Upper lobe of right lung (tissue), 1 donor: ENCODE results near the gene SGTA. TPM values are rescaled to one million over a fixed set of nuclear protein-coding genes. Genes with fewer than 3 reads are reported as not detected.
"Not testable (repeated sequence)": the region's sequence is repeated elsewhere in the genome, so short reads cannot be mapped to it uniquely, and the experiment has no call there.

ENCODE experiments used
- ATAC-seq: fragments of 200-7000 bp; cut with Tn5 transposase; one replicate; pipeline ENCODE4 v1.9.1; 2020; ENCODE audit warnings: mild to moderate bottlenecking, moderate library complexity
- DNase-seq: peaks from one replicate; pipeline ENCODE4 v3.0.0-alpha.2; 2020
- H3K27ac ChIP-seq: fragments of 200-600 bp; one replicate; pipeline ENCODE4 v1.8.0; 2022
- H3K27me3 ChIP-seq: fragments of 200-600 bp; one replicate; pipeline ENCODE4 v1.8.0; 2022; ENCODE audit warnings: mild to moderate bottlenecking
- H3K36me3 ChIP-seq: fragments of 200-600 bp; one replicate; pipeline ENCODE4 v1.8.0; 2022
- H3K4me1 ChIP-seq: fragments of 200-600 bp; one replicate; pipeline ENCODE4 v1.8.0; 2022
- H3K4me3 ChIP-seq: fragments of 200-600 bp; one replicate; pipeline ENCODE4 v1.8.0; 2022; ENCODE audit warnings: mild to moderate bottlenecking
- H3K9me3 ChIP-seq: fragments of 200-600 bp; one replicate; pipeline ENCODE4 v1.8.0; 2022
- CTCF ChIP-seq: fragments of 200-600 bp; IDR thresholded peaks from one replicate; pipeline ENCODE4 v1.8.0; 2022; ENCODE audit warnings: antibody characterized with exemption
- intact Hi-C: fragments of 100-400 bp; cut with DNase I; formaldehyde crosslinking; loops from one replicate; pipeline ENCODE4 v1.11.0; 2022
- total RNA-seq: library from RNA; stranded (reverse); fragmentation: NEBNext Ultra II Directional; extraction: Animal tissue kit (Norgen Biotek cat#: 25700); gene quantifications from one replicate; pipeline ENCODE4 v1.2.1, GENCODE V29; 2021
- donor health status: DM: no; HTN: yes; CAD: no; lungs with severe emphysema.

SGTA gene
- total RNA-seq, 1 donor from 2014 or later = 44.9 TPM

GRCh38 chr19:2714531-2715269, 68.4 kb downstream of the SGTA start:
- no peak overlapping the region for H3K27ac ChIP-seq
- no peak for TF ChIP-seq CTCF
- H3K27me3 ChIP-seq = peaks cover 1% of the 10 kb centered on the region
- H3K9me3 ChIP-seq = peaks cover 3% of the 10 kb centered on the region
- H3K4me1 ChIP-seq = no peaks in the 10 kb centered on the region
- ATAC-seq (no peak), DNase-seq (no peak)
- intact Hi-C loops = no loop called here
- H3K4me3 ChIP-seq = no peak overlapping the region
- H3K36me3 ChIP-seq = no peaks in the 10 kb centered on the region

- H3K4me3 ChIP-seq, H3K4me1 ChIP-seq, intact Hi-C loops, ATAC-seq, DNase-seq, H3K27me3 ChIP-seq, H3K36me3 ChIP-seq, H3K9me3 ChIP-seq, H3K27ac ChIP-seq: not testable (repeated sequence)
Observed at GRCh38 chr19:2714102-2714501, 69.0 kb downstream of the SGTA start.

- H3K4me3 ChIP-seq, H3K9me3 ChIP-seq, H3K36me3 ChIP-seq, intact Hi-C loops, H3K4me1 ChIP-seq, H3K27ac ChIP-seq, ATAC-seq, H3K27me3 ChIP-seq, DNase-seq: not testable (repeated sequence)
Observed at GRCh38 chr19:2713170-2713569, 69.9 kb downstream of the SGTA start.

- TF ChIP-seq CTCF = no peak
- H3K9me3 ChIP-seq = peaks cover 3% of the 10 kb centered on the region
- DNase-seq = no peak
- no peak overlapping the region for H3K27ac ChIP-seq
- H3K36me3 ChIP-seq = no peaks in the 10 kb centered on the region
- H3K4me3 ChIP-seq = no peak overlapping the region
- H3K4me1 ChIP-seq = no peaks in the 10 kb centered on the region
- ATAC-seq = no peak
- no peaks in the 10 kb centered on the region for H3K27me3 ChIP-seq
- intact Hi-C loops = no loop called here
Observed at GRCh38 chr19:2711875-2712205, 71.2 kb downstream of the SGTA start.

GRCh38 chr19:2711172-2711874, 71.8 kb downstream of the SGTA start:
- Histone ChIP-seq H3K9me3 (peaks cover 3% of the 10 kb centered on the region), H3K4me3 (no peak overlapping the region), H3K36me3 (no peaks in the 10 kb centered on the region), H3K27ac (no peak overlapping the region), H3K27me3 (no peaks in the 10 kb centered on the region), H3K4me1 (no peaks in the 10 kb centered on the region)
- intact Hi-C loops = no loop called here
- DNase-seq (no peak), ATAC-seq (peak; percentile 68)
- no peak for TF ChIP-seq CTCF

- DNase-seq (no peak), ATAC-seq (no peak)
- Histone ChIP-seq H3K4me3 (no peak overlapping the region), H3K27me3 (peaks cover 7% of the 10 kb centered on the region), H3K4me1 (no peaks in the 10 kb centered on the region), H3K36me3 (no peaks in the 10 kb centered on the region), H3K9me3 (no peaks in the 10 kb centered on the region), H3K27ac (no peak overlapping the region)
- no peak for TF ChIP-seq CTCF
- intact Hi-C loops = no loop called here
Observed at GRCh38 chr19:2706251-2706650, 76.8 kb downstream of the SGTA start.

Other genes starting within 250 kb of the SGTA start
- 5.5 TPM for gene GNG7, start 80.6 kb downstream of the SGTA start, total RNA-seq
- gene DIRAS1, start 61.9 kb downstream of the SGTA start, total RNA-seq = 1.8 TPM
- gene SLC39A3, start 43.3 kb downstream of the SGTA start, total RNA-seq = 26.7 TPM
- gene THOP1, start 2.2 kb upstream of the SGTA start, total RNA-seq = 29.3 TPM
- 4.7 TPM for gene ZNF554, start 36.6 kb upstream of the SGTA start, total RNA-seq
- 6.9 TPM for gene ZNF555, start 58.2 kb upstream of the SGTA start, total RNA-seq
- not detected for gene ZNF556, start 84.1 kb upstream of the SGTA start, total RNA-seq
- gene ZNF57, start 117.7 kb upstream of the SGTA start, total RNA-seq = 7.2 TPM
- gene ZNF77, start 161.7 kb upstream of the SGTA start, total RNA-seq = 4.2 TPM
- gene TLE6, start 194.3 kb upstream of the SGTA start, total RNA-seq = 6.7 TPM
- 58.6 TPM for gene TLE2, start 246.0 kb upstream of the SGTA start, total RNA-seq